Mononuclear cell (primary cell): ENCODE data around the gene DIAPH2. TPM values are rescaled to one million over a fixed set of nuclear protein-coding genes. Genes with fewer than 3 reads are reported as not detected.
"Not testable (repeated sequence)": the region's sequence is repeated elsewhere in the genome, so short reads cannot be mapped to it uniquely, and the experiment has no call there.

Experiments used
- H3K27me3 ChIP-seq: 2 replicates; pipeline ENCODE4 v1.6.0; 2011; ENCODE audit warnings: low read length, control low read depth; ENCODE audit not compliant: insufficient read depth
- H3K4me1 ChIP-seq: 2 replicates; pipeline ENCODE4 v1.5.1; 2011; ENCODE audit warnings: mild to moderate bottlenecking, low read length, control low read depth; ENCODE audit not compliant: insufficient read depth
- H3K4me3 ChIP-seq: 2 replicates; pipeline ENCODE4 v1.5.1; 2011; ENCODE audit warnings: mild to moderate bottlenecking, low read length, moderate library complexity
- H3K9me3 ChIP-seq: 2 replicates; pipeline ENCODE4 v1.5.1; 2011; ENCODE audit warnings: low read depth, mild to moderate bottlenecking, control low read depth, low read length
- total RNA-seq: library from RNA; depleted of rRNA; stranded (reverse); fragments of >200 nt; gene quantifications from one replicate; pipeline ENCODE4 v1.2.3, GENCODE V29; 2012

Gene DIAPH2
- total RNA-seq, 1 donor: 31.0 TPM

DNA sequence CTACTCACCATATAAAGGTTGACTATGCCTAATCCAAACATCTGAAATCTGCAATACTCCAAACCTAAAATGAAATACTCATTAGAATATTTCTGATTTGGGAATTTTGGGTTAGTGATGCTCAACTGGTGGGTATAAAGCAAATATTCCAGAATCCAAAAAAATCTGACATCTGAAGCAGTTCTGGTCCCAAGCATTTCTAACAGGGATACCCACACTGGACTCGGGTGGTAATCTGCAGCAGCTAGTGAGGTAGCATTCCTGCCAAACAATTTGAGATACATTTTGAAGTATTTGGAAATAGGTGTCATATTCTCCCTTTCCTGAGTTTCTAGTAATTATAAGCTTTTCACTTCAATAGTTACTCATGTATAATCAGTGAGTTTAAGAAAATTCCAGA lies 149.5 kb downstream of the DIAPH2 start:
- Histone ChIP-seq H3K9me3 (no peaks in the 10 kb centered on the region), H3K4me1 (no peaks in the 10 kb centered on the region), H3K4me3 (no peak overlapping the region), H3K27me3 (no peaks in the 10 kb centered on the region)

DNA sequence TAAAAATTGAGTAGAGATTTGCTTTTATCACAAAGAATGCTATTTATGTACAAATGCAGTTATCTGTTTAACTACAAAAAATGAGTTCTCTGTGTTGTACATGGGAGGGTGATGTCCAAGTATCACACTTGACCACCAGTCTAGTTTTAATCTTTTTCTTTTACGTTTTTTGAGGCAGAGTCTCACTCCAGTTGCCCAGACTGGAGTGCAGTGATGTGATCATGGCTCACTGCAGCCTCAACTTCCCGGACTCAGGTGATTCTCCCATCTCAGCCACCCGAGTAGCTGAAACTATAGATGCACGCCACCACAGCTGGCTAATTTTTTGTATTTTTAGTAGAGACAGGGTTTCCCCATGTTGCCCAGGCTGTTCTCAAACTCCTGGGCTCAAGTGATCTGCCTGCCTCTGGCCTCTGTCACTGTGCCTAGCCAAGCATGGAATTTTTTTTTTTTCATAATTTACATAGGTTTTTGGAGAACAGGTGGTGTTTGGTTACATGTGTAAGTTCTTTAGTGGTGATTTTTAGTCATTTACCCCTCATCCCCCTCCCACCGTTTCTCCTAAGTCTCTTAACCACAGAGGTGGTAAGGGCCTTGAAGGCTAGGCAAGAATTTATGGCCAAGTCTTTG lies 151.1 kb downstream of the DIAPH2 start:
- no peaks in the 10 kb centered on the region for H3K27me3 ChIP-seq
- H3K4me3 ChIP-seq: no peak overlapping the region
- H3K4me1 ChIP-seq: no peaks in the 10 kb centered on the region
- no peaks in the 10 kb centered on the region for H3K9me3 ChIP-seq

DNA sequence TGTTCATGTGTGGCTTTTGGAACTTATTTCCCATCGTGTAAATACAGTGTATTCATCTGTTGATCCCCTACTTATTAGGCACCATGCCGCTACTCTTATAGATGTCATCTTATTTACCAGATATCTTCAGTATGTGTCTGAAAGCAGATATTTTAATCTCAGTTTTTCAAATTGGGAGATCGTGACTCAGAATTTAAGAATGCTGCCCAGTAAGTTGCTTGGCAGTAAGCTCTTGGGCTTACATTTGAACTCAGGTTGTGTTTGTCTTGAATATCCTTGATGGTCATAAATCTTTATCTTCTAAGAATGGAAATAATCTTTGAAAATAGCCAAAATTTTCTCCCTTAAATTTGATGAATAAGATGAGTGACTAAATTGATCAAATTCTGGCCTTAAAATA lies 153.2 kb downstream of the DIAPH2 start:
- Histone ChIP-seq H3K9me3 (no peaks in the 10 kb centered on the region), H3K4me3 (no peak overlapping the region), H3K27me3 (no peaks in the 10 kb centered on the region), H3K4me1 (no peaks in the 10 kb centered on the region)

DNA sequence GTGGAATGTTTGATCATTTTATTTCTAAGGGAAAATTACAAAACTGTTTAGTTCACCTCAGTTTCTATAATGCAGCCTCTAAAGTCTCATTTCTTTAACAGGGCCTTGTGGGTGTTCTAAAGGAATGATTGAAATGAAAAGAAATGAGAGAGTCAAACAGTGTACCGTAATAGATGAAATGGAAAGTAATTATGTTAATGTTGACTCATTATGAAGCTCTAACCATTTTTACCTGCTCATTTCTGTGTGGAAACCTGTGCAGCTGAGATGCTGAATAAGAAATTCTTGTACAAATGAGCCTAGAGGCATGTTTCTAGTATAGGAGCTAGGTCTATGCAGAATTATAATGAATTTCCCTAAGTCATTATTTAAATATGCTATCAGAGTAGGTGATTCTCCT lies 153.9 kb downstream of the DIAPH2 start:
- Histone ChIP-seq H3K4me3 (no peak overlapping the region), H3K4me1 (no peaks in the 10 kb centered on the region), H3K9me3 (no peaks in the 10 kb centered on the region), H3K27me3 (no peaks in the 10 kb centered on the region)

DNA sequence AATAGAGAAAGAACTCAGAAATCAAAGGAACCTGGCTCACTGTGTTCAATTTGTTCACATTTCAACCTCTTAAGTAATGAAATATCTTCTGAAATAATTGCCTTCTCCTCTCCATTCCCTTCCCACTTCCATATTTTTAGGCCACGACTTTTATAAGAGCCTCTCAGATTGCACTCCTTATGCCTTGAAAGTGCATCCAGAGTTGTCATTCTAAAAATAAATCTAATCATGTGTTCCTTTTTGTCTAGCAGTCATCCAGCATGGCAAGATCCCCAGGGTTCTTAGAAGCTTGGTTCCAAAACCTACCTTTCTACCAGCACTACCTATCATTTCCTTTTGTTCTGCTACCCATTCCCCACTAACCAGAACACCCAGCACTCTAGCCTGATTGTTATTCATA lies 156.7 kb downstream of the DIAPH2 start:
- no peaks in the 10 kb centered on the region for H3K9me3 ChIP-seq

DNA sequence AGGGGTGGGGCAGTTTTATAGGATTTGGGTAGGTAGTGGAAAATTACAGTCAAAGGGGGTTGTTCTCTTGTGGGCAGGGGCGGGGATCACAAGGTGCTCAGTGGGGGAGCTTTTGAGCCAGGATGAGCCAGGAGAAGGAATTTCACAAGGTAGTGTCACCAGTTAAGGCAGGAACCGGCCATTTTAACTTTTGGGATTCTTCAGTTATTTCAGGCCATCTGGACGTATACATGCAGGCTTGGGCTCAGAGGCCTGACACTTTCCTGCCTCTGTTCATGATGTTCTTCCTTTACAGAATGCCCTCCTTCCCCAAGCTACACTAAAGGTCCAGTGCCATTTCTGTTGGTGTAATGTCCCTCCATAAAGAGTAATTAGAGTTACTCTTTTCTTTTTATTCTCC lies 157.2 kb downstream of the DIAPH2 start:
- H3K27me3 ChIP-seq, H3K9me3 ChIP-seq, H3K4me3 ChIP-seq, H3K4me1 ChIP-seq: not testable (repeated sequence)

More for the DNA sequence above, 156.7 kb downstream of the DIAPH2 start:
- H3K27me3 ChIP-seq: no peaks in the 10 kb centered on the region
- H3K4me3 ChIP-seq: no peak overlapping the region
- no peaks in the 10 kb centered on the region for H3K4me1 ChIP-seq

DNA sequence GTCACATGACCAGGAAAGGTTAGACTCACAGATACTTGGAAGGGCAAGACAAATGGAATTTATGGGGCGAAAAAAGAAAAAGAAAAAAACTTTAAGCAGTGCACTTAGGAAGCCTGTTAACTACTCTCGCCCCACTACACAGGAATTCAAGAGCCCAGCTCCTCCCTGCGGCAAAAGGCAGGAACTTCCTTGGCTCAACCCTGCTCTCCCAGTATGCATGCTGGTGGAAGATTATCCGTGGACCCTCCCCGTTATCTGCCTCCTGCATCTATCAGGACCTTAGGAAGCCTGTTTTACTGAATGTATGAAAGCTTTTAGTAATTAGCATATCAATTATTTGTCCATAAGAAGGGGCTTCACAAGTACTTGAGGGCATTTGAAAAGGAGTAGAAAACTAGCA lies 158.9 kb downstream of the DIAPH2 start:
- H3K4me1 ChIP-seq: no peaks in the 10 kb centered on the region
- H3K9me3 ChIP-seq: no peaks in the 10 kb centered on the region

DNA sequence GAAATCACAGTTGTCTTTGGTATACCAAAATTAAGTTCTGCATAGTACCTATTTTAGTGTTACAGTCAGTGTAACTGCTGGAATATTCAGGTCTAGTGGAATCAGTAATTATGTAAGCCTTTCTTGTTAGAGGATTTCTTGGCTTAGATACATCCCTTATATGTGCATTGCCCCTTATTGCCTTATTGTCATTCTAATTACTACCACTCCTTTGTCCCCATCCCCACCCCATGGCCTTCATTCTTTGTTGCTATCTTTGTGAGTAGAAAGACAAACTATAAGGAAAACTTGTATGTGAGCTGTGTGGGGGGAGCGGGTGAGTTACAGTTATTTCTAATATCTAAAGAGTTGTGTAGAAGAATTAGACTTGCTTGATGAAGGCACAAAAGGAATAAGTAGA lies 162.2 kb downstream of the DIAPH2 start:
- Histone ChIP-seq H3K4me3 (no peak overlapping the region), H3K4me1 (no peaks in the 10 kb centered on the region), H3K9me3 (no peaks in the 10 kb centered on the region), H3K27me3 (no peaks in the 10 kb centered on the region)

More for the DNA sequence above, 158.9 kb downstream of the DIAPH2 start:
- no peaks in the 10 kb centered on the region for H3K27me3 ChIP-seq
- no peak overlapping the region for H3K4me3 ChIP-seq

DNA sequence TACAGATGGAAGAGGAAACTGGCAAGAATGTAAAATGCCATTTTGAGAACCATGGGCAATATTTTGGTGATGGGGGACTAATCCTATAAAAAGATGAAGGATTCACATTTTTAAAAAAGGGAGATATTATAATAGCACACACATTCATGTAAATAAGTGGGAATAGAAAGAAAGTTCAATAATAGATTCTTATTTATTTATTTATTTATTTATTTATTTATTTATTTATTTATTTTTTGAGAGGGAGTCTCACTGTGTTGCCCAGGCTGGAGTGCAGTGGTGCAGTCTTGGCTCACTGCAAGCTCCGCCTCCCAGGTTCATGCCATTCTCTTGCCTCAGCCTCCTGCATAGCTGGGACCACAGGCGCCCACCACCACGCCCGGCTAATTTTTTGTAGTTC lies 174.8 kb downstream of the DIAPH2 start:
- not testable (repeated sequence) for H3K4me3 ChIP-seq, H3K27me3 ChIP-seq

DNA sequence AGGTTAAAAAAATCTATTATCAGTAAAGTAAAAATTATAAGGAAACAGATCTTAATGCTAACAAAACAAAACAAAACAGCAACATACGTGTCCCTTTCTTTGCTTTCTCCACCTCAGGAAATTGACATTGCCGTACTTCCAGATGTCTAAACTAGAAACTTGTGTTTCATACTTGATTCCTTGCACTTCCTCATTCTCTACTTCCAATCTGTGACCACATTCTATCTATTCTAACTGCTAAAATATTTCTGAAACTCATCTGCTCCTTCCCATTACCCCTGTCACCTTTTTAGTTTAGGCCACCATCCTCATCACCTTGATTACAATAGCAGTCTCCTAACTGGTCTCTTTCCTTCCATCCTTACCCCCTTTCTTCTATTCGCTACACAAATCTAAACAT lies 176.6 kb downstream of the DIAPH2 start:
- Histone ChIP-seq H3K4me3 (no peak overlapping the region), H3K9me3 (no peaks in the 10 kb centered on the region), H3K4me1 (no peaks in the 10 kb centered on the region), H3K27me3 (no peaks in the 10 kb centered on the region)

More for the DNA sequence above, 174.8 kb downstream of the DIAPH2 start:
- not testable (repeated sequence) for H3K9me3 ChIP-seq, H3K4me1 ChIP-seq

DNA sequence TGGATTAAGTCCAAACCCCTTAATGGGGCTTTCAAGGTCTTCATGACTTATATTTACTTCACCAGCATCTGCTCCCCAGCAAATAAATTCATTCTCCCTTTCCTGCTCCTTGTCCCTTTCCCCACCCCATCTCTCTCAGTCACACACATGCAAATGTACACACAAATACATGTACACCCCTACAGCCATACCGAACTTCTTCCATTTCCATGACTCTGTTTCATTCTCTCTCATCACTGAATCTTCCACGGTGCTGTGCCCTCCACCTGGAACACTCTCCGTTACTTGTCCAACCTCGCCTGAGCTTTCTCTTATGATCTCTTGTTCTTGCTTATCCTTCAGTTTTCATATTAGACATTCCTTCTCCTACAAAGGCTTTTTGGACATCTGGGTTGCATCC lies 177.0 kb downstream of the DIAPH2 start:
- H3K27me3 ChIP-seq: no peaks in the 10 kb centered on the region
- H3K9me3 ChIP-seq: no peaks in the 10 kb centered on the region

DNA sequence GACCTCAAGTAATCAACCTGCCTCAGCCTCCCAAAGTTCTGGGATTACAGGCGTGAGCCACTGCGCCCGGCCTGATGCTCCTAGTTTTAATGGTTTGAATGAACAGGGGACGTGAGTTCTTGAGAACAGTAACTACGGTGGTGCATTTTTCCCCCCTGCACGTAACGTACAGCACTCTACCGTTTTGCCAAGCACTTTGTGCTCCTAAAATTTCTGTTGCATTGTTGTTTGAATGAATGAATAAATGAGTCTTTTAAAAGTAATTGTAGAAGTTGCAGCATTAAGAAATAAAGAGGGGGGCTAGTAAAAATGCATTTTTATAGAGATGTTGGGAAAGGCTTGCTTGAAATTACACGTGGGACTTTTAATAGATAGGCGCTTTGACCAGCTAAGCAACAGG lies 199.0 kb downstream of the DIAPH2 start, which contains the start of gene RPA4:
Gene RPA4, plus strand, starts transcription at position 301 of the 400 bp plus-strand sequence. CDS start 403 bp downstream, outside the sequence.
- no peak within 1 kb of the TSS for H3K4me3 ChIP-seq
- H3K27me3 ChIP-seq: no peaks in the 10 kb centered on the region
- no peaks in the 10 kb centered on the region for H3K4me1 ChIP-seq
- H3K9me3 ChIP-seq: no peaks in the 10 kb centered on the region

More for the DNA sequence above, 177.0 kb downstream of the DIAPH2 start:
- Histone ChIP-seq H3K4me3 (no peak overlapping the region), H3K4me1 (no peaks in the 10 kb centered on the region)

DNA sequence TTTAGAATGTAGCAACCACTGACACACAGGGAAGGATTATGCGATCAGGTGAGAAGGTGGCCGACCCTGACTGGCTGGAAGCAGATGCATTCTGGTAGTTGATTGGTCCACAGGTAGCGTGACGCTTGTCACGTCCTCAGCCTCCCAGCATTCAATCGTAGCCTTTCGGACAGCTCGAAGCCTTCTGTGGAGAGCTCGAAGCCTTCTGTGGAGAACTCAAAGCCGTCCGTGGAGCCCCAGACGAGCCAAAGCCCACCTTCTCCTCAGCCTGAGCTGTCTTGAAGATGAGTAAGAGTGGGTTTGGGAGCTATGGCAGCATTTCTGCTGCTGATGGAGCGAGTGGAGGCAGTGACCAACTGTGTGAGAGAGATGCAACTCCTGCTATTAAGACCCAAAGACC lies 199.4 kb downstream of the DIAPH2 start:
- no peaks in the 10 kb centered on the region for H3K9me3 ChIP-seq
- no peaks in the 10 kb centered on the region for H3K4me1 ChIP-seq
- H3K4me3 ChIP-seq: no peak overlapping the region
- no peaks in the 10 kb centered on the region for H3K27me3 ChIP-seq

DNA sequence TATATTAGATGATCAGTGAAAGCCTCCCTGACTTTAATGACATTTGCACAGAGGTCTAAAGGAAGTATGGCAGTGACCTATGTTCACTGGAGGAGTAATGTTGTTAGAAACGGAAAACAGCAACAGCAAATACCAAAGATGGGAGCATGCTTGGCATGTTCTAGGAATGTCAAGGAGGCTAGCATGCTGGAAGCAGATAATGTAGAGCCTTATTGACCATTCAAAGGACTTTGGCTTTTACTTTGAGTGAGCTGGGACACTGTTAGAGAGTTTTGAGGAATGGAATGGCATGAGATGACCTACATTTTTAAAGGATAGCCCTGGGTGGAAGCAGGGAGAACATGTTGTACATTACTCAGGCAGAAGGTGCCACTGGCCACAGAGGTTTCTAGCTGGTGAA lies 205.1 kb downstream of the DIAPH2 start:
- Histone ChIP-seq H3K4me1 (no peaks in the 10 kb centered on the region), H3K9me3 (no peaks in the 10 kb centered on the region), H3K4me3 (no peak overlapping the region), H3K27me3 (no peaks in the 10 kb centered on the region)

DNA sequence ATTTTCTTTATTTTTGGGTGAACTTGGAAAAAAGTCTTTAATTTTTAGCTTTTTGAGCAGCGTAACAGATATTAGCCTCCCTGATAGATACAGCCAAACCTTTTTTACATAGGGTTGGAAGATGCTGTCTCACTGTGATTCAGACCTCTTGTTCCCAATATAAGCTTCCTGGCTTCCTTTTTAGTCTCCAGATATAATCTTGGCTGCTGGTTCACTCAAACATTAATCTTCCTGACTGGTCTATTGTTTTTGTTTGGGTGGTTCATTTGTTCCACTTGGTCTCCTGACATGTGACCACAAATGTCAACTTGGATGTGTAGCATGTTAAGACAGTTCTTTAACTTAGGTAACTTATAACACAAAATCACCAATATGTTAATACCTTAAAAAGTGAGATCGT lies 222.1 kb downstream of the DIAPH2 start:
- no peaks in the 10 kb centered on the region for H3K27me3 ChIP-seq
- H3K9me3 ChIP-seq: no peaks in the 10 kb centered on the region
- no peaks in the 10 kb centered on the region for H3K4me1 ChIP-seq
- no peak overlapping the region for H3K4me3 ChIP-seq

DNA sequence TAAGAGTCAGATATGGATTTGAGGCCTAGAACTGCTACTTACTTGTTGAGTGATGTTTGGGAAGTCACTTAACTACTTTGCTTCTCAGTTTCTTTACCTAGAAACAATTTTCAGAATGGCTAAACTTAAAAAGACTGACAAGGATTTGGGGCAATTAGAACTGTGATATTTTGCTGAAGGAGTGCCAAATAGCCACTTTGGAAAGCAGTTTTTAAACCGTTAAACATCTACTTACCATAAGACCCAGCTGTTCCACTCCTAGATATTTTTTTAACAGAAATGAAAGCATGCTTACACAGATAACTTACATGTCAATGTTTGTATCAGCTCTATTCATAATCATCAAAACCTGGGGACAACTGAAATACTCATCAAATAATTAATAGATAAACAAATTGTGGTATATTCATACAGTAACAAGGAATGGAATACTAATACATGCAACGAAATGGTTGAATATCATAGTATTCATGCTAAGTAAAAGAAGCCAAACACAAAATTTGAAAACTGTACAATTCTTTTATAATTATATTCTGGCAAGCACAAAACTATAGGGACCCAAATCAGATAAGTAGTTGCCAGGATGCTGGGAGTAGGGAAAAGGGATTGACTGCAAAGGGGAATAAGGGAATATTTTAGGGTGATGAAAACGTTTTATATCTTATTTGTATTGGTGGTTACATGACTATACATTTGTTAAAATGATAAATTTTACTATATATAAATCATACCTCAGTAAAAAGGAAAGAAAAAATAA lies 223.1 kb downstream of the DIAPH2 start:
- Histone ChIP-seq H3K9me3 (no peaks in the 10 kb centered on the region), H3K27me3 (no peaks in the 10 kb centered on the region), H3K4me3 (no peak overlapping the region), H3K4me1 (no peaks in the 10 kb centered on the region)
